SK-N-MC (cell line): ENCODE data around the gene PPP1R12C.

Experiments
- DNase-seq: peaks from one replicate; pipeline ENCODE4 v3.0.0-alpha.2; 2011; ENCODE audit warnings: low read depth, low spot score
- H3K27ac ChIP-seq: fragments of 200-600 bp; sonication (generic); 2 replicates; pipeline ENCODE4 v1.5.1; 2016; ENCODE audit warnings: mixed run types
- H3K36me3 ChIP-seq: fragments of 200-600 bp; sonication (generic); 2 replicates; pipeline ENCODE4 v1.6.1; 2017; ENCODE audit warnings: antibody characterized with exemption, low read length, mixed read lengths; ENCODE audit not compliant: insufficient read depth
- H3K4me3 ChIP-seq: fragments of 200-600 bp; sonication (generic); 2 replicates; pipeline ENCODE4 v1.5.1; 2016
- H3K9ac ChIP-seq: fragments of 200-600 bp; sonication (generic); 2 replicates; pipeline ENCODE4 v1.8.0; 2017; ENCODE audit warnings: mixed run types, mixed read lengths; ENCODE audit not compliant: insufficient read length
- H3K9me3 ChIP-seq: fragments of 200-600 bp; sonication (generic); 2 replicates; pipeline ENCODE4 v1.6.1; 2017; ENCODE audit warnings: low read depth, mild to moderate bottlenecking, antibody characterized with exemption, low read length, moderate library complexity, mixed read lengths
- EZH2 ChIP-seq: fragments of 200-600 bp; sonication (generic); IDR thresholded peaks from one replicate; pipeline ENCODE4 v1.6.1; 2017; ENCODE audit warnings: antibody characterized with exemption
- FOXP2 ChIP-seq: optimal IDR thresholded peaks from 2 replicates; pipeline ENCODE3; 2011; ENCODE audit warnings: mild to moderate bottlenecking, moderate library complexity; ENCODE audit not compliant: insufficient read depth; ENCODE audit errors: extremely low read length, control extremely low read depth
- POLR2AphosphoS5 ChIP-seq: IDR thresholded peaks from 2 replicates; pipeline ENCODE4 v1.6.1; 2012; ENCODE audit warnings: mild to moderate bottlenecking, low read depth, low read length, borderline replicate concordance

Gene PPP1R12C

DNA sequence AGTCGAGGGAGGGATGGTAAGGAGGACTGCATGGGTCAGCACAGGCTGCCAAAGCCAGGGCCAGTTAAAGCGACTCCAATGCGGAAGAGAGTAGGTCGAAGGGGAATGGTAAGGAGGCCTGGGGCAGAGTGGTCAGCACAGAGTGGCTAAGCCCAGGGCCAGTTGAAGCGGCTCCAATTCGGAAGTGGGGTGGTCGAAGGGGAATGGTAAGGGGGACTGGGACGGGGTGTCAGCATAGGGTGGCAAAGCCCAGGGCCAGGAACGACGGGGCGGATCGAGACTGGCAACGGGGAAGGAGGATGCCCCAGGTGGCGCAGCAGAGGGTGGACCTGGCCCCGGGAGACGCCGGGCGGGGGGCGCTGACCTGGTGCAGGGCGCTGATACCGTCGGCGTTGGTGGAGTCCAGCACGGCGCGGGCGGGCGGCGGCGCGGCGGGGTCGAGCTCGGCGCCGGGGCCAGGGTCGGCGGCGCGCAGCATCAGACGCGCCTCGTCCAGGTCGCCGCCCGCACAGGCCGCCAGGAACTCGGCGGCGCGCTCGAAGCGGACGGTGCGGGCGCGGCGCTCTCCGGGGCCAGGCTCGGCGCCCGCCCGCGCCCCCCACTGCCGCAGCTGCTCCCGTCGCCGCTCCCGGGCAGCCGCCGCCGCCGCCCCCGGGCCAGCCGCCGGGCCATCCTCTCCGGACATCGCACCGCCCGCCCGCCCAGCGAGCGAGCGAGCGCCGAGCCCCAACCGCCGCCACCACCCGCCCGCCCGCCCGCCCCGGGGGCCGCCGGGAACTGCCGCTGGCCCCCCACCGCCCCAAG lies at the start of gene PPP1R12C:
Gene PPP1R12C, minus strand, starts transcription at position 779 of the 804 bp plus-strand sequence. Its CDS starts 94 bp downstream, at position 685.
- Histone ChIP-seq H3K36me3 (no peaks in the 10 kb centered on the region; the same call in 1 of the 2 replicates), H3K4me3 (peak within 1 kb of the TSS; percentile 91), H3K9me3 (no peaks in the 10 kb centered on the region), H3K9ac (peak within 1 kb of the TSS; percentile 81), H3K27ac (peak within 1 kb of the TSS; percentile 81)
- DNase-seq: no peak
- no peak for TF ChIP-seq POLR2AphosphoS5
- TF ChIP-seq EZH2: no peak
- no peak for TF ChIP-seq FOXP2

DNA sequence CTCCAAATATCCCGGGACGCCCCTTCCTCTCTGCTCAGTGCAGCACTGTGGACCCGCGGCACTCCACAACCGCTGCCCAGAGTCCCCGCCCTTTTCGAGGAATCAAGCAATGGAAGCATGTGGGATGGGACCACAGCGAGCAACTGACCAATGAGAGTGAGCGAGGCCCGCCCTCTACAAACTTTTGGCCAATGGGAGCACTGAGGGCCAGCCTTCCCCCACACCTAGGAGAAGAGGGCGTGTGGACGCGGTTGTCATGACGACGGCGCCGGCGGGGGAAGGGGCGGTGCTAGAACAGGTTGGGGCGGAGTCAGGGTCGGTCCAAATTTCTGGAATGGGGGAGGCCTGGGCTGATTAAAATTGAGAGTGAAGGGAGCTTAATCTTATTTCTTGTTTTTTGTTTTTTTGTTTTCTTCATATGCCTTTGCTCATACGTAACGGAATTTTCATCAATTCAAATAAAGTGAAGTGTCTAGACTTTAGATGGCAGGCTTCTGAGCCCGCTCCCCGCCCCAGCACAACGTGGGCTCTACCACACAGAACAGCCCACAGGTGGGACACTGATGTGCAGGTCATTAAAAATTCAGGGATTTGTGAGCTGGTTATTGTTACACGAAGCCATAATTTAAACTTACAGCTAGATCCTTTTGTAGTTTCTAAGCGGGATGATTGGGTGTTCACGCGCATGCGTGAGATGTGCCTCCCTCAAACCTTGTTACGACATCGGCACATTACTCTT lies 49.3 kb upstream of the PPP1R12C start, which contains the start of gene DNAAF3:
Gene DNAAF3, minus strand, starts transcription at position 84 of the 739 bp plus-strand sequence. CDS start 200 bp downstream, outside the sequence.
- Histone ChIP-seq H3K9ac (peak within 1 kb of the TSS; percentile 87), H3K36me3 (no peaks in the 10 kb centered on the region), H3K4me3 (peak within 1 kb of the TSS; percentile 75), H3K9me3 (no peaks in the 10 kb centered on the region), H3K27ac (peak within 1 kb of the TSS; percentile 89)
- peak; percentile 97 for DNase-seq
- TF ChIP-seq EZH2 (no peak), FOXP2 (no peak), POLR2AphosphoS5 (0 out of 2 replicates have a peak, but pooled peaks have one; percentile 23)

DNA sequence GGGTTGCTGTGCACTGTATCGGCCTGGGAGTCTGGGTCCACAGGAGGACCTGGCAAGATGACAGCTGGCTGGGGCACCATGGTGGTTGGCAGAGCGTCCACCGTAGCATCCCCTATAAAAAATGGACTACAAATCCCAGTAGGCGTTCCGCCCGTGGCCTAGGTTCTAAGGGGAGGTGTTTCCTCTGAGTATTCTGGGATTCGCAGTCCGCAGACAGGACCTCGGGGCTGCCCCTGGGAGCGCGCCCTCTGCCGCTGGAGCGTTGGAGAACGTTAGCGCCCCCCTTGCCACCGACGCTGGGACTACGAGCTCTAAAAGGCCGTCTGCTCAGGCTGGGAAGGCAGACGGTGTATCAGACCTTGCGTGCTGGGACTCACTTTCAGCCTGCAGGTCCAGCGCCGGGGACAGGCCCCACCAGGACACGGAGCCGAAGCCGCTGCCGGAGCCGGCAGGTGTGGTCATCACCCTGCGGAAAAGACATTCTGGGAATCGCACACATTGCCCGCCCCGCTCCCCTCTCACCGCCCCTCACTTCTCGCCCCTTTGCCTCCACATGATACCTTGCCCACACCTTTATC lies 48.6 kb upstream of the PPP1R12C start:
- Histone ChIP-seq H3K36me3 (no peaks in the 10 kb centered on the region), H3K4me3 (peak overlapping the region; percentile 75), H3K27ac (no peak overlapping the region), H3K9ac (no peak overlapping the region), H3K9me3 (no peaks in the 10 kb centered on the region)
- DNase-seq: no peak
- TF ChIP-seq EZH2: no peak
- no peak for TF ChIP-seq FOXP2
- no peak for TF ChIP-seq POLR2AphosphoS5

DNA sequence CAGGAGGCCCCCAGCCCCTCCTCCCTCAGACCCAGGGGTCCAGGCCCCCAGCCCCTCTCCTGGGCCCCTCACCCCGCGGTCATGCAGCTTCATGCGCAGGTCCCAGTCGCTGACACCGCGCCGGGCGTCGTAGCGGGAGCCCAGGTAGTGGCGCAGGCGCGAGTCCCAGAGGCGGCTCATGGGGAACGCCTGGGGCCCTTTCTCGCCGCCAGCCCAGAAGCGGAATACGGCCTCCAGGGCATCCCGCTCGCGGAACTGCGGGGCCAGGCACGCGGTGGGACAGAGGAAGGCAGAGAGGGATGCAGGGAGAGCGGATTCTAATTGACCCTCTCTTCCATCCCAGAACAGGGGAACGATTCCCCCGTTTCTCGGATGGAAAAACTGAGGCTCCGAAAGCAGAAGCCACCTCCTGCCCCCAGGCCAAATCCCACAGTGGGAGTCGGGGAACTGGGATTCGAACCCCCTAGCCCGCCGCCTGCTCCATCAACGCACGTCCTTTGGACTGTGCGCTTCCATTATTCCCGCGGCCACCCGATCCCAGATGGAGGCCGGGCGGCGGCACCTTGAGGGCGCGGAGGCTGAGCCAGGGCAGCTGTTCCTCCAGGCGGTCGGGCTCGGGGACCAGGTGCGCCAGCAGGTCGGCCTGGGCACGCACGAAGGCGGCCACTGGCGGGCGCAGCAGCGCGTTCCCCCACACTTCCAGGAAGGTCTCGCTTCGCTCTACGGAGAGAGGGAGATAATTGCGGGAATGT lies 44.3 kb upstream of the PPP1R12C start:
- TF ChIP-seq EZH2 (no peak), FOXP2 (no peak), POLR2AphosphoS5 (no peak)
- no peak for DNase-seq

DNA sequence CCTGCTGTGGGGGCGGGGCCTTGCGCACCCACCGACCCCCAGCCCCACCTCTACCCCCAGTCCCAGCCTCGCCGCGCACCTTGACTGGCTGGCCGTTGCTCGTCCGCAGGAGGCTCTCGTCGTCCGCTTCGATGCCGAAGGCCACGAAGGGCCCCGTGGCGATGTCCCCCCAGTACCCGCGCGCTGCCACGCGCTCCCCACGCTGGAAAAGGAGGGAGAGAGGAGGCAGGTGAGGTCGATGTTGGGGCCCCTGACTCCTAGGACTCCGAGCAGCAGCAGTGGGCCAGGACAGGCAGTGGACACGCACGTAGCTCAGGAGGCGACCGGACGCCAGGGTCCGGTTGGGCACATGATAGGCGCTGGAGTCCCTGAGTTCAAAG lies 43.5 kb upstream of the PPP1R12C start:
- H3K4me3 ChIP-seq: no peak overlapping the region
- no peak for DNase-seq
- no peak overlapping the region for H3K27ac ChIP-seq
- H3K9me3 ChIP-seq: no peaks in the 10 kb centered on the region
- no peak for TF ChIP-seq EZH2
- no peak for TF ChIP-seq FOXP2
- TF ChIP-seq POLR2AphosphoS5: no peak
- no peaks in the 10 kb centered on the region for H3K36me3 ChIP-seq
- no peak overlapping the region for H3K9ac ChIP-seq

More for the DNA sequence above, 44.3 kb upstream of the PPP1R12C start:
- Histone ChIP-seq H3K9me3 (no peaks in the 10 kb centered on the region), H3K9ac (no peak overlapping the region), H3K36me3 (no peaks in the 10 kb centered on the region), H3K27ac (no peak overlapping the region), H3K4me3 (no peak overlapping the region)

DNA sequence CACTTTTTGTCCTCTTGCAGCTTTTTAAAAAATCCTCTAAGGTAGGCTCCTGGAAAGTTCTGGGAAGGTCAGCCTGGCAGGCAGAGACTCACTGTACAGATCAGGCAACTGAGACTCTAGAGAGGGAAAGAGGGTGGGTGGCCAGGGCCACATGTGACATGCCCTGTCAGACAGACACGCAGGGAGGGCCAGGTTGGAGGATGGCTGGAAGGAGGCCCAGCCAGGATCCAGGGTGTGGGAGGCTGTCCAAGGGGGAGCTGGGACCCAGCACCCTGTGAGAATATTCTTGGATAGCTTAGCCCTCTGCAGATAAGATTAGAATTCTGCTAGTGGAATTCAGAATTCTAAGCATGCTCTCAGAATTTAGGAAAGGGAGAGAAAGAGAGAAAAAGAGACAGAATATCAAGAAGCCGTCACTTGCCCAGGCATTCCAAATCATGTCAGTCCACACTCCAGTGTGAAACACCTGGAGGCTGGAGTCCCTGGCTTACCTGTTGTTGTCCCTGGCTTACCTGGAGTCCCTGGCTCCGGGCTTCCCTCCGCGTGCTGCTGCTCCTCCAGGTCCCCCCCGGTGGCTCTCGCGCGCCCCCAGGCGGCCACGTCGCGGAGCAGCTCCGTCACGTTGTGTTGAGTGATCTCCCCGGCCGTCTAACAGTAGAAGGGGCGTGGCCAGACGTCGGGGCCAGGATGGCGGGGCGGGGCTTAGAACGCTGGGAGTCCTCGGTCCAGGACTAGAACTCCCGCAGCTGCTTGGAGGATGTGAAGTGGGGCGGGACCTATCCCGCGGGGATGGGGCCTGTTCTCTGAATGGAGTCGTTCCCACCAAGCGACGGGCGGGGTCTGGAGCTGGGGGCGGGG lies 42.9 kb upstream of the PPP1R12C start:
- TF ChIP-seq FOXP2 (peak; percentile 59), POLR2AphosphoS5 (no peak), EZH2 (no peak)
- H3K36me3 ChIP-seq: no peaks in the 10 kb centered on the region
- peak overlapping the region; percentile 51 for H3K9ac ChIP-seq
- H3K27ac ChIP-seq: no peak overlapping the region
- peak overlapping the region; percentile 61 for H3K4me3 ChIP-seq
- no peak for DNase-seq
- no peaks in the 10 kb centered on the region for H3K9me3 ChIP-seq
